ENCODE results near the gene GPS1.

Gene GPS1

GRCh38 chr17:82082456-82082855 is 30.8 kb downstream of the GPS1 start:
- TF ChIP-seq ZBTB7A (IDR thresholded peaks at IDR 0.05; ENCODE audit: low read depth) (no peak), CREB1 (IDR thresholded peaks at IDR 0.05; ENCODE audit: low read depth) (no peak), REST (IDR thresholded peaks at IDR 0.05; ENCODE audit: low read depth) (no peak), EGR1 (IDR thresholded peaks at IDR 0.05) (no peak), TEAD4 (IDR thresholded peaks at IDR 0.05) (no peak), USF1 (IDR thresholded peaks at IDR 0.05) (no peak), TAF1 (IDR thresholded peaks at IDR 0.05; ENCODE audit: low read depth) (no peak), CEBPB (IDR thresholded peaks at IDR 0.05) (no peak), TCF12 (IDR thresholded peaks at IDR 0.05; ENCODE audit: low read depth) (no peak), EP300 (IDR thresholded peaks at IDR 0.05; ENCODE audit: borderline replicate concordance) (no peak), NFIC (IDR thresholded peaks at IDR 0.05) (no peak)

- no peak for TF ChIP-seq RAD21 (IDR thresholded peaks at IDR 0.05; ENCODE audit: low read depth)
- TF ChIP-seq EGR1 (IDR thresholded peaks at IDR 0.05) = no peak
- no peak for TF ChIP-seq USF1 (IDR thresholded peaks at IDR 0.05)
These were observed 31.3 kb downstream of the GPS1 start for GRCh38 chr17:82083009-82083408.

- TF ChIP-seq RAD21 (IDR thresholded peaks at IDR 0.05; ENCODE audit: low read depth) (no peak), CREB1 (IDR thresholded peaks at IDR 0.05; ENCODE audit: low read depth) (no peak), YY1 (IDR thresholded peaks at IDR 0.05; ENCODE audit: low read depth) (no peak), TEAD4 (IDR thresholded peaks at IDR 0.05) (no peak), MAX (IDR thresholded peaks at IDR 0.05) (no peak), TAF1 (IDR thresholded peaks at IDR 0.05; ENCODE audit: low read depth) (no peak), CEBPB (IDR thresholded peaks at IDR 0.05) (no peak), TCF12 (IDR thresholded peaks at IDR 0.05; ENCODE audit: low read depth) (no peak), REST (IDR thresholded peaks at IDR 0.05; ENCODE audit: low read depth) (no peak), USF1 (IDR thresholded peaks at IDR 0.05) (no peak), EP300 (IDR thresholded peaks at IDR 0.05; ENCODE audit: borderline replicate concordance) (no peak), NFIC (IDR thresholded peaks at IDR 0.05) (no peak), FOXM1 (IDR thresholded peaks at IDR 0.05; ENCODE audit: borderline replicate concordance, low read depth) (no peak), EGR1 (IDR thresholded peaks at IDR 0.05) (no peak), ZBTB7A (IDR thresholded peaks at IDR 0.05; ENCODE audit: low read depth) (no peak)
These were observed 32.0 kb downstream of the GPS1 start for GRCh38 chr17:82083533-82084359.

GRCh38 chr17:82084373-82085030 is 32.8 kb downstream of the GPS1 start:
- no peak for TF ChIP-seq CREB1 (IDR thresholded peaks at IDR 0.05; ENCODE audit: low read depth)
- no peak for TF ChIP-seq YY1 (IDR thresholded peaks at IDR 0.05; ENCODE audit: low read depth)
- TF ChIP-seq MAX (IDR thresholded peaks at IDR 0.05) = no peak
- TF ChIP-seq NFIC (IDR thresholded peaks at IDR 0.05) = no peak
- TF ChIP-seq TEAD4 (IDR thresholded peaks at IDR 0.05) = no peak
- TF ChIP-seq REST (IDR thresholded peaks at IDR 0.05; ENCODE audit: low read depth) = no peak
- no peak for TF ChIP-seq EP300 (IDR thresholded peaks at IDR 0.05; ENCODE audit: borderline replicate concordance)
- no peak for TF ChIP-seq EGR1 (IDR thresholded peaks at IDR 0.05)
- no peak for TF ChIP-seq TAF1 (IDR thresholded peaks at IDR 0.05; ENCODE audit: low read depth)
- no peak for TF ChIP-seq USF1 (IDR thresholded peaks at IDR 0.05)
- TF ChIP-seq RAD21 (IDR thresholded peaks at IDR 0.05; ENCODE audit: low read depth) = no peak
- no peak for TF ChIP-seq TCF12 (IDR thresholded peaks at IDR 0.05; ENCODE audit: low read depth)
- no peak for TF ChIP-seq CEBPB (IDR thresholded peaks at IDR 0.05)
- TF ChIP-seq ZBTB7A (IDR thresholded peaks at IDR 0.05; ENCODE audit: low read depth) = no peak
- no peak for TF ChIP-seq FOXM1 (IDR thresholded peaks at IDR 0.05; ENCODE audit: borderline replicate concordance, low read depth)

All from Ishikawa (cell line).